ENCODE results near the gene ECEL1.

ECEL1 gene

DNA sequence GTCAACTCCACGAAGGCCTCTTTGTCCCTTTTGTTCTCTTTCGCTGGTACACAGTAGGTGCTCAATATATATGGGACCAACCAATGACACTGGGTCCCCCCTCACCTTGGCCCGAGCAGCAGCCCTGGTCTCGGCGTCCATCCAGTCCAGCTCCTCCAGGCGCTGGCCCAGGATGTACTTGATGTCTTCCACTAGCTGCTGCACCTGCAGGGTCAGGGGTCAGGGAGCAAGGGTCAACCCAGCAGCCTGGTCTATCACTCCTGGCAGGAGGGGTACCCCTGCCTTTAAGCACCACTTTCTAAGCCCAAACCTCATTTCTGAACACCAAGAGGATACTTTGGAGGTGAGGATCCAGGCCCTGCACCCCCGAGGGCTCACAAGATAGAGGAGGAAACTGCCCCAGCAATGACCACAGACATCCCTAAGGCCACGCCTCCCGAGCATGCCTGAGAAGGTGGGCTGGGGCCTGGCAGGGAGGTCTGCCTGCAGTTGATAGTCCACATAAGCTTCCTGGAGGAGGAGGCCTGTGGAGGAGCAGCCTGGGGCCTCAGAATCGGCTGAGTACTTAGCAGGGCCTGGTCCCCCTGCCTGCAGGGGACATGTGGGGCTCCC, 4.2 kb downstream of the ECEL1 start:
- no peak for DNase-seq

DNA sequence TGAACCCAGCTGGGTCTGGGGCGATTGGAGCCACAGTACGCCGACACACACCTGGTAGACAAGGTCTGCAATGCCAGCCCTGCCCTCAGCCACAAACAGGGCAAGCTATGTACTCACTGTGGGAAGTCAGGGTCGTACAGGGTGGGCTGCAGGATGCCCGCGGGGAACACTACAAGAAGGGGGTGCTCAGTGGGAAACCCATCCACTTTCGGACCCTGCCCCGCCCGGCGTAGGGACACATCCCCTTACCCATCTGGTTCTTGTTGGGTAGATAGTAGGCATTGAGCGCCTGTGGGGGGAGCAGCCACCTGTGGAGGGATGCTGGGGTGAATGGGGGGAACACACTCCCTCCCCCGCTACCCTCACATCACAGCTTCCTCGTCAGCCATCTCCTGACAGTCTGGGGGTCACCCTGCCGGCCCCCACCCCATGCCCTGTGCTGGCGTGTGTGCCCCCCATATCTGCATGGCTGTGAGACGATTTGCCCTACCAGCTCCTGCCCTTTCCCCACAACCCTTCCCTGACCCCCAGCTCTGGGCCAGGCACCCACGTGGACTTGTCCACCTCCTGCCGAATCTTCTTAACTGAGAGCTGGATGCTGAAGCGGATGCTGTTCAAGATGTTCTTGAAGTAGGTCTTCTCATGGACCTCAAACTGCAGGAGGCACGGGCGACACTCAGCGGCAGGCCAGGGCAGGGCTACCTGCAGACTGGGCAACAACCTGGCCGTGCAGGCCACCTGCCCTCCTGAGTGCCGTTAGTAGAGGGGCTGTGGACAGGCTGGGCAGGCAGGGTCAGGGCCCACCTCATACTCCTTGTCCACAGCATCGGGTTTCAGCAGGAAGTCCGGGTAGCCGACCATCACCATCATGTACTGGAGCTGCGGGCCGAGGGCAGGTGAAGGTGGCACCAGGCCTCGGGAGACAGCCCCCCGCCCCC, 5.1 kb downstream of the ECEL1 start:
- DNase-seq: no peak

DNA sequence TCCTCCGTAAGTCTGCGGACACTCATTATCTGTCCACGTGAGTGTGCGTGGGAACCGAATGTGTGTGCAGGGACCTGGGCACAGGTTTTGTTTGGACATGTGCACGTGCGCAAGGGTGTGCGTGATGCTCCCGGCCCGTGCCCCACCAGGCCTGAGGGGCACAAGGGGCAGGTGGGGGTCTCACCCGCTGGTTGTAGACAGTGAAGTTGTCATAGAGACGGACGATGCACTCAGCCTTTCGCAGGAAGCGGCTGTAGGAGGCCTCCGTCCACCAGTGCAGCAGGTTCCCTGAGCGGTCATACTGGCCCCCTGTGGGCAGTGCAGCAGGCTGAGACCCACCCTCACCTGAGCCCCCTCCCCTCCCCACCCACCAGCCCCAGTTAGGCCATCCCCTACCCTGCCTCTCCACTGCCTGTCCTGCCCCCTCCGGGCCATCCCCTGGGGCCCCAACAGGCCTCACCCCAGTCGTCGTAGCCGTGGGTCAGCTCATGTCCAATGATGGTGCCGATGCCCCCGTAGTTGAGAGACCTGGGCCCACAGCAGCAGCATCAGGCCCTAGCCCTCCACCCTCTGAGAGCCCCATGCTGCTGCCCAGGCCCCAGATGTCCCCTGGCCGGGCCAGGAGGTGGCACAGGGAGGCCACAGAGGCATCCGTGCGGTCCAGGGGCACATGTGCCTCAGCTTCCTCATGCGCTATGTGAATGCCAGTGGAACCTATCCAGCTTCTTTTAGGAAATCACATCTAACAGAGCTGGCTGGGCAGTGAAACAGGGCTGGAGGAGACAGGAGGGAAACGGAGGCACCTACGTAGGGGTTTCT, 6.1 kb downstream of the ECEL1 start:
- no peak for DNase-seq

DNA sequence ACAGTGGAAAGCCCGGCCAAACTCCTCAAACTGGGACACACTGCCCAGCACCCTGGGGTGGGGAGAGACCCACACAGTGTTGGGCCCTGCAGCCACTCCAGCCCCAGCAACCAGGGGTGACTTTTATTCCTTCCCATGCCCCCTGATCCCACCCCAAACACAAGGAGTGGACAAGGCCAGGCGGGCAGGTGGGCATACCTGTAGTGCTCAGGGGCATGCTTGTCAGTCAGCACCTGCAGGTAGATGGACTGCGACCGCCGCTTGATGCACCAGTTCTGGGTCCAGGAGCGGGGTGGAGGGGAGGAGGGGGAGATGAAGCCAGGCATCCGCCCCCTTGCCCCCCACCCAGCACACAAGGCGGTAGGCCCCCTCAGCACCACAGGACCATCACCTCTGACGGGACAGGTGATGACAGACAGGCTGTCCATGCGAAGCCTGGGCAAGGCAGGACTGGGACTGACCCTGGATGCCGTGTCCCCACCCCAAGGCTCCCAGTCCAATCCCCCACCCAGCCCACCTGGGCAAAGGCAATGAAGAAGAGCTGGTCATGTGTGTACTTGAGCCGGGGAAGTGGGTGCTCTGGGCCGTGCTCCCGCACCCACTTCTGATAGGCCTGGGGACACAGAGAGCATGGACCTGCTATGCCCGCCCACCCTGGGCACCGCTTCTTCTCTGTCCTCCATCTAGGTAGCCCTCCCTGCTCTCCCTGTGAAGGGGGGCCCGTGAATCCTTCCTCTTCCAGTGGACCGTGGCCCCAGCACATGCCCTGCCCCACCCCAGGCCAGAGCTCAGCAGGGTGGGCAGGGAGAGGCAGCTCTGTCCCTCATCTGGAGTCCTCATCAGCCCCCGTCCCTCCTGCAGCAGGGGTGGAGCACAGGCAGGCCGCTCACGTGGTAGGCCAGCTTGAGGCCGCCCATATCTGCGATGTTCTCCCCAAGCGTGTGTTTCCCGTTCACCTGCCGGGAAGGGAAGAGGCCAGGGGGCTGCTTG, 7.1 kb downstream of the ECEL1 start:
- no peak for DNase-seq

DNA sequence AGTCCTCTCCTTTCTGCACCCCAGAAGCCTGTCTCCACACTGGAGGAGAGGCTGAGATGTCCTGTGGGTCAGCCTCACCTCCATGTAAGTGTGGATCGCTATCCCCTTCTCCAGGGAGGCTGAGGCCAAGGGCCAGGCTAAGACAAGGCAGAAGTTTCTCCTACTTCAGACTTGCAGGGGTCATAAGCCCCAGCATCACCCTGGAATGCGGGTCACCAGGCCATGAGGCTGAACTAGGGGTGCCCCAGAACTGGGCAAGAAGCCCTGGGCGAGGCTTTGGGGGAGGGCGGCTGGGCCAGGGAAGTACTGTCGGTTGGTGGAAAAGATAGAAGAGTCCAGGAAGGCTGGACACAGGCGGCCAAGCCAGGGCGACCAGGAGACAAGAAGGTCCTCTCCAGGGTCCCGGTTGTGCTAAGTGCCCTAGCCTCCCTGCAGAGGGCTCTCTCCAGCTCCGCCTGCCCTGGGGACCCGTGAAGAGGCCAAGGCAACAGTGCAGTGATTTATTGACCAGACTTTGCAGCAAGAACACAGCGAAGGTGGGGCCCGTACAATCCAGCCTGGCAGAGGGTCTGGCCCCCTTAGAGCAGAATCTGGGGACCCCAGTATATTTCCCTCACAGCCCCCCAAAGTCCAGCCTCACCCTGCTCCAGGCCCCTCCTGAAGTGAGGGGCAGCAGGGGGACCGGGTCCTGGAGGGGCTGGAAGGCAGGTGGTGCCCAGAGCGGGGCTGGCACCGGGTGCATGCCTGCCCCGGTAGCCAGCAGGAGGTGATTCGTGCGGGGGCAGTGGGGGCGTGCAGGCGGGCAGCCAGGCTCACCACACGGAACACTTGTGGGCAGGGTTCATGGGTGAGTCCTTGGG, 8.1 kb downstream of the ECEL1 start:
- DNase-seq: no peak

DNA sequence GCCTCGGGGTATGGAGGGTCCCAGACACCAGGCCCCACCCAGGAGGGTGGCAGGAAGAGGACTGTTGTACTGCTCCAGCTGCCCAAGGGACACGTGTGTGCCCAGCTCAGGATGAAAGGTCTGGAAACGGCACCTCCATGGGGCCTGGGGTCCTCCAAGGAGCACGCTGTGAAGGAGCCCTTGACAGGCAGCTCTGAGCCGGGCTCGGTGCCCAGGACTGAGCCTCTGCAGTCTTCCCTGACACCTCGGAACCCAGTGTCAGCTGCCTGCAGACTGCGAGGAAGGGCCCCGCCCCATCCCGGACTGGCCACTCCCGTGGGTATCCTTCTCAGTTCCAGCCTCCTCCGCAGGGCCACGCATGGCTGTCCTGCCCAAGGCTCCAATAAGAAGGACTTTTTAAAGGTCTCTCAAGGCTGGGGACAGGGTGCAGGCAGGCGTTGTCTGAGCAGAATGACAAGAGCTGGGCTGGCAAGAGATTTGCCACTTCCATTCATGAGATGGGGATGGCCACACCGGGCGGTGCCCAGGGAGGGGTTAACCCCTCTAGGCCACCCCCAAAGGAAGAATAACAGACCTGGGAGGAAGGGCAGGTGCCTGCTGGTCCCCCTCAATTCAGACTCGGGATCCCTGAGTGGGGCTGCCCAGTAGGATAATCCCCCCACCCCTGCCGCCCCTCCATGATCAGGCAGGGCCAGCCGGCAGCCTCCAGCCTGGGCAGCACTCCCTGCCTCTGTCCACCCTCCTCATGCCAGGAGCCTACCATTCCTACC, 8.9 kb downstream of the ECEL1 start:
- DNase-seq: no peak

DNA sequence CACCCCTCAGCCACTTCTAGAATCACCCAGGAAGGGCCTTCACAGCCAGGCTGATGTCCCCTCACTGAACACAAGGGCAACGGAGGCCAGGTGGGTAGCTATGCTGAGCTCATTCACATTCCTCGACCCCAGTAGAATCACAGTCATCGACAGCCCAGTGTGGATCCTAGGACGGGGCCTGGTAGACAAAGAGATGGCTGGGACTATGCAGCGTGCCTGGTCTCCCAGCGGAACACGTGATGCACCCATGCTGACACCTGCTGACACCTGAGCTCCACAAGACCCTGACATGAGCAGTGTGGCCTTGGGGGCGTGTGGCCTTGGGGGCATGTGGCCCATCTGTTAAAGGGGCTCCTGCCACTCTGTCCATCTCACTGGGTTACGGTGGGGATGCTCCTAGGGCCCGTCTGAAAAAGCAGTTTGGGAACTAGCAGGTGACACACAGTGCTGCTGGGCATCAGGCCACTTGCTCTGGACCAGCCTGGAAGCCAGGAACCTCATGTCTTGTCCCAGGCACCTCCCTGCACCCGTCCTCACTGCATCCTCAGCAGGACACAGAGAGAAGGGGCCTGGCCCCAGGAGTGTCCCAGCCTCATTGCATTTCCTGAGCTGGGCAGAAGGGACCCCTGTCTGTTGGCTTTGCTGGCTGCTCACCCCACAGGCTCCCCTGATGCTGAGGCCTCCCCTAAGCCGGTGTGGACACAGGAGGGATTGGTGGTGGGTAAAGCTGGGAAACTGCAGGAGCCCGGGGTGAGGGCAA, 9.7 kb downstream of the ECEL1 start:
- DNase-seq: no peak

DNA sequence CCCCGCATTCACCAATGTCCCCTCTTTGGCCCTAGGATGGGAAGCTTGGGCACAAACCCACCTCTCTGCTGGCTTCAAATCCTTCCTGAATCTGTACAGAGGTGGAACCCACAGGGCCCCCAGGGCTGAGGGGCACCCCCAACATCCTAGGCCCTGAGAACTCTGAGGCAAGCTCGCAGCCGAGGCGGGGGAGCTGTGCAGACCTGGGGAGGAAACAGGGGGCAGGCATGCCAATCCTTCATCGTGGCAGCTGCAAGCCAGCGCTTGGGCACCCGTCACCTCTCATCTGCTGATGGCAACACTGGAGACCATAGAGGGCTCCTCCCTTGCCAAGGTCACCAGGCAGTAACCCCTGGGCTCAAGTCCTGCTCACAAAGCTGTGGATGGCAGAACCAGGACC, 10.8 kb downstream of the ECEL1 start:
- DNase-seq: no peak

DNA sequence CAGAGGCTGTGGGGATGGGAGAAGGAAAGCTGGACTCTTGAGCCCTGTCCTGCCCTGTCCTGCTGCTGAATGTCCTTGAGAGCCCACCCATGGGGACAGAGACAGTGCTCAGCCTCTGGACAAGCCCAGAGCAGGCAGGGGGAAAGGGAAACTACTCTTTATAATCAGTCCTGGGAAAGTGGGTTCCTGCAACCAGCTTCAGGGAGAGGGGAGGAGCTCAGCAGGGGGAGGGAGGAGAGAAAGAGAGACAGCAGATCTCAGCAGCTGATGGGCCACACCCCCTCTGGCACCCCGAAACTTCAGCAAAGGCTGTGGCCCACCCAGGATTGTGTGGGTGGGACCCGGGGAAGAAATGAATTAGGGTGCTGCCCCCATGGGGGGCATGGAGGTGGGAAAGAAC, 11.6 kb downstream of the ECEL1 start:
- no peak for DNase-seq

DNA sequence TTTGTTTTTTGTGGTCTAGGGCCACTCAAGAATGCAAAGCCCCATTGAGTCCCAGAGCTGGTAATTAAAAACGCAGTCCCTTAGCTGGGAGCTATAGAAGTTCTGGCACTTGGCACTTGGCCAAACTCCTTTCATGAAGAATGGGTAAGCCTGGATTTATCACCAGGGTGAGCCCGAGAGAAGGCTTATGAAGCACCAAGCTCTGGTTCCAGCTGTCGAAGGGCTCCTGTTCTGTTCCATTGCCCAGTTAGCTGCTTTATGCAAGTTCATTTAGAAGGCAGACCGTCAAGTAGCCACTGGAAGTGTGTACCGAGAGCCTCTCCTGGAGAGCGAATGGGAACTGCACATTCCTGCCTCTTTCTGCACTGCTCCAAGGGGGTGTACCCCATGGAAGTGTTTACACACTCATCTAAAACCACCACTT, 14.2 kb downstream of the ECEL1 start:
- DNase-seq: no peak

DNA sequence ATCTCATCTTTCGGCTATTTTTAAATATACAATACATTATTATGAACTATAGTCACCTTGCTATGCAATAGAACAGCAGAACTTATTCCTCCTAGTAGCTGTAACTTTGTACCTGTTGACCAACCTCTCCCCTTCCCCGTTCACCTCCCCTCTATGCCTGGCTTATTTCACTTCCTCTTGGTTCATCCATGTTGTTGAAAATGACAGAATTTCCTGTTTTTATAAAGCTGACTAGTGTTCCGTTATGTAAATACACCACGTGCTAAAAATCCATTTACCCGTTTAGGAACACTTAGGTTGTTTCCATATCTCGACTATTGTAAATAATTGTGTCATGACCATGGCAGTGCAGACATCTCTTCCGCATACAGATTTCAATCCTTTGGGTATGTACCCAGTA, 21.4 kb downstream of the ECEL1 start:
- no peak for DNase-seq

DNA sequence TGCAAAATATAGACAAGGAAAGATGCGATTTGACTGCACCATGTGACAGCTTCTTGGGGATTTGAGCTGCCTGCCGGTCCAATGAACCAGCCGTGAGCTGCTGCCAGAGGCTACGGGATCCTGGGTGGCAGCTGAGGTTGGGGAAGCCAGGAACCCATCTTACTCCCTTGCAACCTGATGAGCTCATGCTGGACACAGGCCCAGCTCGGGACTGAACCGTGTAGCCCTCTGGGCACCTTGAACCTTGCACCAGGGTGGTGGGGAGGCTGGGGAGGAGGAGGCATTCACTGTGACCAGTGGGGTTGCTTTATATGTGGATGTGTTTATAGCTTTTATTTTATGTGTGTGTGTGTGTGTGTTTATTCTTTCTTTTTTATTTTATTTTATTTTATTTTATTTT, 22.6 kb downstream of the ECEL1 start:
- no peak for DNase-seq

DNA sequence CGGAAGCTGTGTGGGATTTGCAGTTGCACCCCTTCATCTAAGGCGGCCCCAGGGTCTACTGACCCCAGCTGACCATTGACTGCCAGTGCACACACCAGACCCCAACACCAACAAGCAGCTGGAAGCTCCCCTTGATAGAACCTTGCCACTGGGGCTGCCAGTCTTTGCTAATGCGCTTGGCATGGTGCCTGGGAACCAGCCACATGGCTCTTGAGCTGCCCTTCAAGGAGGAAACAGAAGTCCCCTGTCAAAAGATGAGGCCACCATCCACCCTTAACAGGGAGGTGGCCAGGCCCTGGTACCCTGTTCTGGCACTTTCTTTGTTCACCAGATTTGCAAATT, 23.1 kb downstream of the ECEL1 start:
- DNase-seq: no peak

DNA sequence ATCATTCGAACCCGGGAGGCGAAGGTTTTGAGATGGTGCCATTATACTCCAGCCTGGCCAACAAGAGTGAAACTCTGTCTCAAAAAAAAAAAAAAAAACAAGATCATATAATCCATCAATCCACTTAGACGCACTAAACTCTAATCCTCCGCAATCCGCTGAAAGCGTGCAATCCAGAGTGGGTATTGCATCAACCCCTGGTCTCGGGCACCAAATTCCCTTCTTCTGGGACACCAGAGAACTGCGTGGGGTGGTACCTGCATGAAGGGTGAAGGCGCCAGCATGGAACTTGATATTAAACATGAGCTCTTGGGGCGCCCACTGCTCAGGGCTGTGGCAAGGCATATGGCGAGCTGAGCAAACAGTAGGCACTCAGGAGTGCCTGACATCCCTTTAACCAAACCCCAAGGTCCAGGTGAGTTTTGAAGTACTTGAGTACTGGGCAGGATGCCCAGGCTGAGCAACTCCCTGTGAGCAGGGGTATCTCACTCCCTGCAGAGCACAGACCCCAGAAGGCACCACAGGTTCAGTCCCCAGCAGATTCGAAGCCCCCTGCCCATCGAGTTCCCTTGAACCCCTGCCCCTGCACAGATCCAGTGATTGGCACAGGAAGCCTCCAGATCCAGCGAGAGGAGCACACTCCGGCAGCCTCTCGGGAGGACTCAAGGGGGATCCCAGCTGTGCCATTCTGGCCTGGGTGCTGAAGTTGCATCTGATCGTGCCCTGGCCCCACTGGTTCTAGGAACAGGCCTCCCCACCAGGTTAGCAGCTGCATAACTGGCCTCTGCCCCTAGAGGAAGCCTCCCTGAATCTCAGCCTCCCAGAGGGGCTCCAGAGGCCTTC, 23.7 kb downstream of the ECEL1 start:
- DNase-seq: no peak

DNA sequence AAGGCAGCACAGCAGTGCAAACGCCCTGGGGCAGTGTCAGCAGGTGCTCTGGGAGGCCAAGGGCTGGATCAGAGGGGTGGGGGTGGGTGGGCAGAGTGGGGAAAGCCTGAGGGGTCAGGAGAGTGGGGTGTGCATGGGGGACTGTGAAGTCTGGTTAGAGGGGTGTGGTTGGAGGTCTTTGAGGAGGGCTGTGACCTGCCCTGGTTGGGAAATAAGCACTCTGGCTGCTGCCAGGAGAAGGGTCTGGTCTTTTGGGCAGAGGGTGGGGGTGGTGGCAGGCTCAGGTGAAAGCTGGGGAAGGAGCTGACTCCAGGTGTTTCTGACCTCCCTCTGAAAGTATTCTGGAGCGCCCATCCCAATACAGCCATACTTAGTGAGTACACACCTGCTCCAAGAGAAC, 27.5 kb downstream of the ECEL1 start:
- DNase-seq: no peak

DNA sequence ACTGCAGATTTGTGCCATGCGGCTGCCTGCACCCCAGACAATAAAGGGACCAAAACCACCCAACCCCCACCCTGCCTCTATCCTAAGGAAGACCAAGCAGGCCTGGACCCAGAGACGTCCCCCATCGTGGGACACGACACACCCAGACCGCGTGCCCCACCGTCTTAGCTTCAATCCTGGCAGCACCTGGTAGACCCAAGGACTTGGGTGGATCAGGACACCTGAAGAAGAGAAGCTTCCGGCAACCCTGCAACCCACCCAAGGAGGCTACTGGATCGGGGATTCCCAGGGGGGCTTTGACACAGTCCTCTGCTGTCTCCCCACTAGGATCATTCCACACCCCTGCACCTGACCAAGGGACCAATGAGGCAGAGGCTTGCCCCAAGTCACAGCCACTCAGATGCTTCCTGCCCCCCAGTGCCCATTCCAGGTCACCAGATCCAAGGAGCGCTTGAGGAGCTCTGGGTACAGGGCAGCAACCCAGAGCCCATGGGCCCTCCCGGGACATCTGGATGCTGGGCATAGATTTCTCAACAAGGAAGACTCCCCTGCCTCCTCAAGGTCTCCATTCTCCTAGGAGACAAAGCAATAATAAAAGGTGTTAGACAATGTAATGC, 28.1 kb downstream of the ECEL1 start:
- no peak for DNase-seq

DNA sequence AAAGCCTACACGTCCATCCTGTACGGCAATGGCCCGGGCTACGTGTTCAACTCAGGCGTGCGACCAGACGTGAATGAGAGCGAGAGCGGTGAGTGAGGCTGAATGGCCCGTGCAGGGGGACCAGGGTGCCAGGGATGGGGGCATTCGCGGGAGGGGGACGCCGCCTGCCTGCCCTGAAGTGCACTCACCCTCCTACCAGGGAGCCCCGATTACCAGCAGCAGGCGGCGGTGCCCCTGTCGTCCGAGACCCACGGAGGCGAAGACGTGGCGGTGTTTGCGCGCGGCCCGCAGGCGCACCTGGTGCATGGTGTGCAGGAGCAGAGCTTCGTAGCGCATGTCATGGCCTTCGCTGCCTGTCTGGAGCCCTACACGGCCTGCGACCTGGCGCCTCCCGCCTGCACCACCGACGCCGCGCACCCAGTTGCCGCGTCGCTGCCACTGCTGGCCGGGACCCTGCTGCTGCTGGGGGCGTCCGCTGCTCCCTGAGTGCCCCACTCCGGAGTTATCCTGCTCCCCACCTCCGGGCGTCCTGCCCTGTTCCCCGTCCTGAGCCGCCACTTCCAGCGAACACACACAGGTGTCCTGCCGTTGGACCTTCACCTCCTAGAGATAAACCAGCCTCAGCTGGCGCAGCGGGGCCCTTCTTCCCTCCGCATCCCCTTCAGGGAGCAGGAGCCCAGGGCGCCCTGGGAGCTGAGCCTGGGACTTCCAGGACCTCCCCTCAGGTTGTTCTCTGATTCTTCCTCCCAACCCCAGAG, 28.8 kb downstream of the ECEL1 start:
- no peak for DNase-seq

Measured in SIG-M5 (cell line).